HG03196 (cell line): Measurements from ENCODE around the gene SEC23IP.
"Not testable (repeated sequence)": the region's sequence is repeated elsewhere in the genome, so short reads cannot be mapped to it uniquely, and the experiment has no call there.

Experiments used
- ATAC-seq: cut with Tn5 transposase; IDR thresholded peaks from one replicate; pipeline ENCODE4 v1.9.1; 2021; ENCODE audit not compliant: unreplicated experiment

The SEC23IP gene

GRCh38 chr10:119878524-119878923, 14.0 kb upstream of the SEC23IP start:
- ATAC-seq = no peak

GRCh38 chr10:119883901-119884611, 8.5 kb upstream of the SEC23IP start:
- ATAC-seq = not testable (repeated sequence)

- ATAC-seq = not testable (repeated sequence)
These were observed 6.5 kb upstream of the SEC23IP start for GRCh38 chr10:119886070-119886469.

- ATAC-seq = not testable (repeated sequence)
These were observed 3.8 kb upstream of the SEC23IP start for GRCh38 chr10:119888715-119889114.

- not testable (repeated sequence) for ATAC-seq
These were observed 3.3 kb upstream of the SEC23IP start for GRCh38 chr10:119889201-119889600.

GRCh38 chr10:119890307-119890706, 2.2 kb upstream of the SEC23IP start:
- ATAC-seq = not testable (repeated sequence)

GRCh38 chr10:119891849-119892187, 712 bp upstream of the SEC23IP start:
- ATAC-seq = not testable (repeated sequence)

- ATAC-seq = no peak
These were observed 544 bp downstream of the SEC23IP start for GRCh38 chr10:119893074-119893473.

- ATAC-seq = no peak
These were observed 1.4 kb downstream of the SEC23IP start for GRCh38 chr10:119893845-119894427.

- no peak for ATAC-seq
These were observed 3.6 kb downstream of the SEC23IP start for GRCh38 chr10:119896061-119896655.

GRCh38 chr10:119896937-119897770, 4.6 kb downstream of the SEC23IP start:
- ATAC-seq = no peak

GRCh38 chr10:119898577-119898976, 6.0 kb downstream of the SEC23IP start:
- no peak for ATAC-seq

GRCh38 chr10:119903946-119904666, 11.6 kb downstream of the SEC23IP start:
- ATAC-seq = no peak

- ATAC-seq = not testable (repeated sequence)
These were observed 15.2 kb downstream of the SEC23IP start for GRCh38 chr10:119907695-119908094.

GRCh38 chr10:119908166-119908565, 15.6 kb downstream of the SEC23IP start:
- ATAC-seq = no peak

- ATAC-seq = no peak
These were observed 18.2 kb downstream of the SEC23IP start for GRCh38 chr10:119910689-119911088.

GRCh38 chr10:119917777-119918176, 25.2 kb downstream of the SEC23IP start:
- ATAC-seq = no peak

GRCh38 chr10:119919271-119919670, 26.7 kb downstream of the SEC23IP start:
- no peak for ATAC-seq

GRCh38 chr10:119919826-119920225, 27.3 kb downstream of the SEC23IP start:
- ATAC-seq = no peak

- no peak for ATAC-seq
These were observed 35.9 kb downstream of the SEC23IP start for GRCh38 chr10:119928411-119928810.

GRCh38 chr10:119931871-119932270, 39.3 kb downstream of the SEC23IP start:
- ATAC-seq = no peak
